GM12875 (cell line): ENCODE measurements around the gene CEP95.

Source experiments
- H3K4me3 ChIP-seq: one replicate; pipeline ENCODE4 v1.5.1; 2011; ENCODE audit warnings: low read depth, low read length, control low read depth
- CTCF ChIP-seq: IDR thresholded peaks from 2 replicates; pipeline ENCODE4 v1.5.1; 2011; ENCODE audit warnings: low read depth, mild to moderate bottlenecking, control low read depth, inconsistent platforms, low read length, moderate library complexity, borderline replicate concordance; ENCODE audit not compliant: insufficient read depth

The CEP95 gene

GRCh38 chr17:64500862-64501765, 5.7 kb upstream of the CEP95 start:
- TF ChIP-seq CTCF, result no peak
- H3K4me3 ChIP-seq, result no peak overlapping the region

GRCh38 chr17:64502021-64502420, 4.8 kb upstream of the CEP95 start:
- no peak overlapping the region for H3K4me3 ChIP-seq
- no peak for TF ChIP-seq CTCF

GRCh38 chr17:64502809-64503208, 4.0 kb upstream of the CEP95 start:
- TF ChIP-seq CTCF, result no peak
- H3K4me3 ChIP-seq, result no peak overlapping the region

GRCh38 chr17:64503341-64503740, 3.4 kb upstream of the CEP95 start:
- no peak for TF ChIP-seq CTCF
- H3K4me3 ChIP-seq, result no peak overlapping the region

- no peak for TF ChIP-seq CTCF
- H3K4me3 ChIP-seq, result peak overlapping the region; percentile 80
Observed at GRCh38 chr17:64503821-64504768, 2.7 kb upstream of the CEP95 start.

GRCh38 chr17:64504769-64505339, 1.9 kb upstream of the CEP95 start:
- no peak for TF ChIP-seq CTCF

More at GRCh38 chr17:64504769-64505339, 1.9 kb upstream of the CEP95 start:
- peak overlapping the region; percentile 80 for H3K4me3 ChIP-seq
